Breast epithelium (tissue), 4 donors: ENCODE data around the gene PRG2. TPM values are rescaled to one million over a fixed set of nuclear protein-coding genes. Genes with fewer than 3 reads are reported as not detected.

Experiments used
- DNase-seq, 2 donors: peaks; one replicate each; pipeline ENCODE4 v3.0.0-alpha.2; 2019; ENCODE audit warnings: low spot score in 2 of 2
- H3K27ac ChIP-seq, 2 donors: fragments of 200-600 bp; sonication (generic) in 1 of 2; one replicate each; pipeline ENCODE4 v1.5.1; 2016 to 2019; ENCODE audit warnings: mild to moderate bottlenecking in 1 of 2
- H3K27me3 ChIP-seq, 2 donors: fragments of 200-600 bp; sonication (generic) in 1 of 2; one replicate each; pipeline versions ENCODE4 v1.5.1 to v1.6.0; 2017 to 2019; ENCODE audit warnings: control low read depth in 1 of 2, mild to moderate bottlenecking in 1 of 2
- H3K36me3 ChIP-seq: fragments of 200-600 bp; one replicate; pipeline ENCODE4 v1.5.1; 2019
- H3K4me1 ChIP-seq, 2 donors: fragments of 200-600 bp; sonication (generic); one replicate each; pipeline ENCODE4 v1.5.1; 2016 to 2019; ENCODE audit warnings: control low read depth in 1 of 2
- H3K4me3 ChIP-seq, 3 donors: fragments of 200-600 bp; sonication (generic); 1 replicate in 2 of 3; 2 replicates in 1 of 3; pipeline ENCODE4 v1.5.1; 2016 to 2019; ENCODE audit warnings: mild to moderate bottlenecking in 3 of 3, moderate library complexity in 2 of 3
- H3K9me3 ChIP-seq, 2 donors: fragments of 200-600 bp; sonication (generic) in 1 of 2; one replicate each; pipeline ENCODE4 v1.5.1; 2016 to 2019; ENCODE audit warnings: control low read depth in 1 of 2
- CTCF ChIP-seq, 3 donors: fragments of 450-650 bp; IDR thresholded peaks; one replicate each; pipeline ENCODE4 v1.5.1; 2016 to 2017; ENCODE audit warnings: antibody characterized with exemption in 3 of 3, mild to moderate bottlenecking in 3 of 3, moderate library complexity in 3 of 3
- POLR2A ChIP-seq: fragments of 450-650 bp; IDR thresholded peaks from one replicate; pipeline ENCODE4 v1.6.1; 2016; ENCODE audit warnings: antibody characterized with exemption, mild to moderate bottlenecking, moderate library complexity
- POLR2AphosphoS5 ChIP-seq, 3 donors: sonication (generic); formaldehyde crosslinking; IDR thresholded peaks; one replicate each; pipeline ENCODE4 v1.6.1; 2017; ENCODE audit warnings: antibody characterized with exemption in 3 of 3
- intact Hi-C: fragments of 100-400 bp; cut with DNase I; formaldehyde crosslinking; loops from one replicate; pipeline ENCODE4 v1.15.1; 2023; ENCODE audit warnings: low total_unique reads
- total RNA-seq, 3 donors: library from RNA; depleted of rRNA; stranded (reverse); fragments of >200 nt; gene quantifications; one replicate each; pipeline ENCODE4 v1.1.0, GENCODE V29; 2016

Gene PRG2
- total RNA-seq, result 1 to 10 TPM in 1 of 3 donors, not detected in 2; 1.1 TPM

- Histone ChIP-seq H3K4me1 (no peaks in the 10 kb centered on the region), H3K36me3 (no peaks in the 10 kb centered on the region), H3K27me3 (no peaks in the 10 kb centered on the region), H3K9me3 (no peaks in the 10 kb centered on the region), H3K4me3 (no peak within 1 kb of the TSS), H3K27ac (no peak within 1 kb of the TSS)
- no peak for TF ChIP-seq POLR2A
- no peak for TF ChIP-seq CTCF (IDR thresholded peaks at IDR 0.05)
- TF ChIP-seq POLR2AphosphoS5 (IDR thresholded peaks at IDR 0.05), result no peak
- intact Hi-C loops, result loop anchor here (5.0 to 10.0 kb wide), 2 partner anchors 458 to 1726 kb away; partner anchors contain the start of gene OR4C6
- DNase-seq, result no peak
These were observed at the start of gene PRG2 for GRCh38 chr11:57390535-57390934. Gene PRG2 (minus strand): TSS chr11:57390650. CDS start chr11:57389944, 706 bp downstream.

DNA sequence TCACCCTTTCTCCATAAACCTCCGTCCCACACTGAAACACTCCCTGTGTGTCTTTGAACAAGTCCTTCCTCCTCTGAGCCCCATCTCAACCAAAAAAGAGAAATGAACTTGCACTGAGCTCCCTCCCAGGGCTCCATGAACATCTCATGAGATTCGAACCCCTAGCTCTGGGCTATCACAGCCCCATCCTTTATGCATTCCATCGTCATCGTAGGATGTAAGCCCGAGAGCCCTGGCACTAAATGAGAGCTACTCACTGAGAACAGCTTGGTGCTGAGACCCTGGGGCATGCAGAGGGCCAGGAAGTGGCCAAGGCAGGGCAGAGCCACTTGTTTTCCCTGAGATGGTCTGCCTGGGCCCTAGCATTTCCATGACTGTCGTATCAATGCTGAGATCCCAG is 49.3 kb upstream of the PRG2 start:
- no peak overlapping the region for H3K27ac ChIP-seq
- no peaks in the 10 kb centered on the region for H3K4me1 ChIP-seq
- intact Hi-C loops, result no loop called here
- no peaks in the 10 kb centered on the region for H3K36me3 ChIP-seq
- DNase-seq, result no peak
- H3K4me3 ChIP-seq, result no peak overlapping the region
- H3K27me3 ChIP-seq, result no peaks in the 10 kb centered on the region
- no peak for TF ChIP-seq CTCF (IDR thresholded peaks at IDR 0.05)
- no peak for TF ChIP-seq POLR2A
- TF ChIP-seq POLR2AphosphoS5 (IDR thresholded peaks at IDR 0.05), result no peak
- no peaks in the 10 kb centered on the region for H3K9me3 ChIP-seq

GRCh38 chr11:57438345-57439285 is 48.2 kb upstream of the PRG2 start:
- Histone ChIP-seq H3K4me3 (no peak overlapping the region), H3K36me3 (no peaks in the 10 kb centered on the region), H3K27ac (no peak overlapping the region), H3K4me1 (no peaks in the 10 kb centered on the region), H3K27me3 (no peaks in the 10 kb centered on the region), H3K9me3 (no peaks in the 10 kb centered on the region)
- no peak for TF ChIP-seq POLR2A
- no peak for TF ChIP-seq CTCF (IDR thresholded peaks at IDR 0.05)
- no peak for TF ChIP-seq POLR2AphosphoS5 (IDR thresholded peaks at IDR 0.05)
- intact Hi-C loops, result no loop called here
- DNase-seq, result no peak

GRCh38 chr11:57436031-57436430 is 45.6 kb upstream of the PRG2 start:
- no peak overlapping the region for H3K4me3 ChIP-seq
- no peaks in the 10 kb centered on the region for H3K4me1 ChIP-seq
- H3K36me3 ChIP-seq, result no peaks in the 10 kb centered on the region
- H3K27me3 ChIP-seq, result no peaks in the 10 kb centered on the region
- no peak for DNase-seq
- H3K9me3 ChIP-seq, result no peaks in the 10 kb centered on the region
- intact Hi-C loops, result no loop called here
- TF ChIP-seq POLR2A, result no peak
- no peak for TF ChIP-seq CTCF (IDR thresholded peaks at IDR 0.05)
- no peak for TF ChIP-seq POLR2AphosphoS5 (IDR thresholded peaks at IDR 0.05)
- H3K27ac ChIP-seq, result no peak overlapping the region
